ENCODE measurements around the gene ATP11A.

GRCh38 chr13:112765731-112766130, 75.9 kb downstream of the ATP11A start:
- TF ChIP-seq CTCF (IDR thresholded peaks at IDR 0.05; ENCODE audit: poor library complexity): no peak
- no peak for TF ChIP-seq EZH2phosphoT487 (IDR thresholded peaks at IDR 0.05; ENCODE audit: low read depth, severe bottlenecking, unreplicated experiment)
